ENCODE results near the gene CBL. TPM values are rescaled to one million over a fixed set of nuclear protein-coding genes. Genes with fewer than 3 reads are reported as not detected.

The CBL gene
- total RNA-seq, 2 donors from 2014 or later = 8.5 to 14.5 TPM

DNA sequence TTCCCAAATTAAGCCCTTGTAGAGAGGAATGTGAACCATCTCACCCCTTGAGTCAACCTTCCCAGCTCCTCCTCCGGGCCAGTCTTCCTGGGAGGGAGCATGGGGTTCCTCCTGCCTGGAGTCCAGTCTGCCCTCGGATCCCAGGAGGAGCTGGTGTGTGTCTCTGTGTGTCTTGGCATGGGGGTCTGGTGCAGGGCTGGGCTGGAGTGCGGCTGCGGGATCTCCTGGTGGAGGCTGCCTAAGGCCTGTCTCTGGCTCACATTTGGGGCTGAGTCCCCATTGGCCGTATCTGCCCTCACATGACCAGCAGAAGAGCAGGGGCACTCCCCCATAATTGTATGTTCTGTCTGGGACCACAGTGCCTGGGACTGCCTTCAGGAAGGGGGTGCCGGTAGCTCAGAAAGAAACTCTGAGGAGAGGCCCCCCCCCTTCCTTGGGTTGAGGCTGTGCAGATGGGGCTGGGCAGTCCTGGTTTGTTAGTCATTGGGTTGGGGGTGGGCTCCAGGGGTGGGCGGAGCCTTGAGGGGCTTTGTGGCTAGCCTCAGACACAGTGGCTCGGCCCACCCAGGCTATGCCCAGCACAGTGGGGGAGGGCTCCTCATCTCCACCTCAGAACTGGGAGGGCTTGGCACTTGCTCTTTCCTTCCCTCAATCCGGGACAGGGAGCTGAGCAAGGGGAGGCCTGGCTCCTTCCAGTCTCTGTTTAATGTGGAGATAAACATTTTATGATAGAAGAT is 131.6 kb downstream of the CBL start:
- no peak overlapping the region for H3K4me3 ChIP-seq
- H3K27me3 ChIP-seq = no peaks in the 10 kb centered on the region
- no peak for DNase-seq (ENCODE audit: low spot score)
- no peaks in the 10 kb centered on the region for H3K36me3 ChIP-seq
- H3K27ac ChIP-seq = peak overlapping the region; percentile 97 to 98
- no peaks in the 10 kb centered on the region for H3K9me3 ChIP-seq
- H3K4me1 ChIP-seq = peaks cover 0 to 69% of the 10 kb centered on the region in 2 donors
- TF ChIP-seq, protein P1, sequence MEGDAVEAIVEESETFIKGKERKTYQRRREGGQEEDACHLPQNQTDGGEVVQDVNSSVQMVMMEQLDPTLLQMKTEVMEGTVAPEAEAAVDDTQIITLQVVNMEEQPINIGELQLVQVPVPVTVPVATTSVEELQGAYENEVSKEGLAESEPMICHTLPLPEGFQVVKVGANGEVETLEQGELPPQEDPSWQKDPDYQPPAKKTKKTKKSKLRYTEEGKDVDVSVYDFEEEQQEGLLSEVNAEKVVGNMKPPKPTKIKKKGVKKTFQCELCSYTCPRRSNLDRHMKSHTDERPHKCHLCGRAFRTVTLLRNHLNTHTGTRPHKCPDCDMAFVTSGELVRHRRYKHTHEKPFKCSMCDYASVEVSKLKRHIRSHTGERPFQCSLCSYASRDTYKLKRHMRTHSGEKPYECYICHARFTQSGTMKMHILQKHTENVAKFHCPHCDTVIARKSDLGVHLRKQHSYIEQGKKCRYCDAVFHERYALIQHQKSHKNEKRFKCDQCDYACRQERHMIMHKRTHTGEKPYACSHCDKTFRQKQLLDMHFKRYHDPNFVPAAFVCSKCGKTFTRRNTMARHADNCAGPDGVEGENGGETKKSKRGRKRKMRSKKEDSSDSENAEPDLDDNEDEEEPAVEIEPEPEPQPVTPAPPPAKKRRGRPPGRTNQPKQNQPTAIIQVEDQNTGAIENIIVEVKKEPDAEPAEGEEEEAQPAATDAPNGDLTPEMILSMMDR (IDR thresholded peaks at IDR 0.05) = no peak

DNA sequence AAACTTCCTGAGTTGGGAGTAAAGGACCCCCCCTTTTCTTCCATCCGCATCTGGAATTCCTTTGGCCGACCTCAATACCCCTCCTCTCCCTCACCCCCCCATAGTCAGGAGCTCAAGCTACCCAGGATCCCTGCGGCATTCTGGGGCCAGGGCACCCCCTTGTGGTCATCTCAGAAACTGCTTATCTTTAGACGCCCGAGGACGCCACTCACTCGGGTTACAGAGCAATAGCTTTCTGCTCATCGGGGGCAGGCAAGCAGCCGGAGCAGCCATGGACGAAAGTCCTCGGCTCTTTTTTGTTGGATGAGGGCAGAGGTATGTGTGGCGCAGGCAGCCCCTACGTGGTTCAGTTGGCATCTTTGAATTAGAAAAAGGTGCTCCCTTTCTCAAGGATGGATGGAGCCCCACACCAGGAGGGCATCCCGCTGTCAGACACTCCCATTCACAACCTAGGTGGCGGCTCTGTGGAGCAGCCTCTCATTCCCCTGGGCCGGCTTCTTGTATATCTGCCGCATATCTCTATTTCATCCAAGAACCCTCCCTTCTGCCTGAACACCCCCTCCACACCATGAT is 132.3 kb downstream of the CBL start:
- H3K4me3 ChIP-seq = peak overlapping the region in 1 of 2 donors; percentile 82
- no peaks in the 10 kb centered on the region for H3K36me3 ChIP-seq
- peaks cover 0 to 69% of the 10 kb centered on the region in 2 donors for H3K4me1 ChIP-seq
- H3K9me3 ChIP-seq = no peaks in the 10 kb centered on the region
- TF ChIP-seq, protein P1 (IDR thresholded peaks at IDR 0.05) = peak; percentile 82 to 89
- no peak for DNase-seq (ENCODE audit: low spot score)
- no peaks in the 10 kb centered on the region for H3K27me3 ChIP-seq
- H3K27ac ChIP-seq = peak overlapping the region; percentile 97 to 98

DNA sequence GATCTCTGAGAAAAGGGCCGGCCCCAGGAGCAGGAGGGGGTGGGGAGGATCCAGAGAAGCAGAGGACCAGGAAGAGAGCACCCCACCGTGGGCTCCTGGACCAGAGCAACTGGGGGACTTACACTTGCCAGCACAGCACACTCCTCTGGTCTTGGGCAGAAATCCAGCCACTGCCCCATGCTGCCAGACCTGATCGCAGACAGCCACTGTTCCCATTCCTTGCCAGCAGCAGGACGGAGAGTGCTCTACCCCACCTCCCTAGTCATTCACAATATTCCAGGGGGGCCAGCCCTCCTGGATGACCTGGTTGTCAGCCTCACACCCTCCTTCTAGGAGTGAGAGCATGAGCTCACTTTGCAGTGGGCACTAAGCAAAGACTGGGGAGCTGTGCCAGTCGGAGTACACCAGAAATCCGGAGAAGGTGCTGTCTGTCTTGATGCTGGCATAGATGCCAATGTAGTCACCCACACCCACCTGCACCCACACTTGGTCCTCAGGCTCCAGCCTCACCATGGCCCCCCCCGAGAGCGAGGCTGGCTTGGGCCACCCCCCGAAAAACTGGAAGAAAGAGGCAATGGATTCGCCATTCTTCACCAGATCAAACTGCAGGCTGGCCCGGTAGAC is 132.9 kb downstream of the CBL start:
- peaks cover 0 to 69% of the 10 kb centered on the region in 2 donors for H3K4me1 ChIP-seq
- no peaks in the 10 kb centered on the region for H3K27me3 ChIP-seq
- no peak for DNase-seq (ENCODE audit: low spot score)
- TF ChIP-seq, protein P1 (IDR thresholded peaks at IDR 0.05) = no peak
- peak overlapping the region; percentile 97 to 98 for H3K27ac ChIP-seq
- no peaks in the 10 kb centered on the region for H3K36me3 ChIP-seq
- peak overlapping the region; percentile 76 to 82 for H3K4me3 ChIP-seq
- H3K9me3 ChIP-seq = no peaks in the 10 kb centered on the region

DNA sequence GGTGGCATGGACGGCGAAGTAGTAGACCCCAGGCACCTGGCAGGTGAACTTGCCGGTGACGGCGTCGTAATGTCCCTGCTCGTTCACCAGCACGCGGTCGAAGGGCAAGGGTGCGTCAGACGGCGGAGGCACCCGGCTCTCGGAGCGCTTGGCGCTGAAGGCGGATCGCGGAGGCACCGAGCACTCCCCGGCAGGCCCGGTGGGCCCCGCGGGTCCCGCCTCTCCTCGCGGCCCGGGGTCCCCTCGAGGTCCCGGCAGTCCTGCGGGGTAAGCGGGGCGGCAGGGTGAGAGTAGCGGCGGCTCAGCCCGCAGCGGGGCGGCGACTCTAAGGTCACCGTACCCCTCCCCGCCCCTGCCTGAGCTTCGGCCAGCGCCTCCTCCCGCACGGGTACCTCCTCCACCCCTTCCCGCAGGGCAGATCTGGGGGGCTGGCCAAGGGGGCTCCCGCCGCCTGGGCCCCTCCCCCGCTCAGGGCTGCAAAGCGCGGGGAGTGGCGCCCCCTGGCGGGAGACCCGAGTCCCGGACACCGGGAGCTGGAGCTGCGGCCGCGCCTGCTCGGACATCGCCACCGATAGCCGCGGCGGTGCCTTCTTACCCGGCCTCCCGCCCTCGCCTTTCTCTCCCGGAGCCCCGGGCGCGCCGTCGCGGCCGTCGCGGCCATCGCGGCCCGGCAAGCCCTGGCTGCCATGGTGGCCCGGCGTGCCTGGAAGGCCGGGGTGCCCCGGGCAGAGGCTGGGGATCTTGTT is 133.6 kb downstream of the CBL start:
- H3K4me1 ChIP-seq = peaks cover 0 to 67% of the 10 kb centered on the region in 2 donors
- no peaks in the 10 kb centered on the region for H3K36me3 ChIP-seq

More for the DNA sequence above, 133.6 kb downstream of the CBL start:
- TF ChIP-seq, protein P1 (IDR thresholded peaks at IDR 0.05) = peak; percentile 97 to 98
- Histone ChIP-seq H3K9me3 (no peaks in the 10 kb centered on the region), H3K27me3 (no peaks in the 10 kb centered on the region), H3K27ac (peak overlapping the region; percentile 97 to 98), H3K4me3 (peak overlapping the region; percentile 76 to 82)
- DNase-seq (ENCODE audit: low spot score) = no peak

Measured in right atrium auricular region (tissue), 2 donors.